NCI-H2029 (cell line): ENCODE data around the gene WWP2.
"Not testable (repeated sequence)": the region's sequence is repeated elsewhere in the genome, so short reads cannot be mapped to it uniquely, and the experiment has no call there.

ENCODE experiments used
- DNase-seq: peaks from one replicate; lab custom pipeline; 2025; lab: John Stamatoyannopoulos, UW

Gene WWP2

GRCh38 chr16:69796285-69797118, 34.4 kb downstream of the WWP2 start:
- DNase-seq, result no peak

- no peak for DNase-seq
These were observed 36.3 kb downstream of the WWP2 start for GRCh38 chr16:69798466-69798865.

GRCh38 chr16:69799611-69800031, 37.5 kb downstream of the WWP2 start:
- DNase-seq, result no peak

GRCh38 chr16:69804297-69804696, 42.2 kb downstream of the WWP2 start:
- no peak for DNase-seq

GRCh38 chr16:69806776-69807175, 44.6 kb downstream of the WWP2 start:
- DNase-seq, result not testable (repeated sequence)

- no peak for DNase-seq
These were observed 50.5 kb downstream of the WWP2 start for GRCh38 chr16:69812688-69813014.

GRCh38 chr16:69814078-69814477, 51.9 kb downstream of the WWP2 start:
- no peak for DNase-seq

- DNase-seq, result no peak
These were observed 52.4 kb downstream of the WWP2 start for GRCh38 chr16:69814561-69814960.

GRCh38 chr16:69815216-69815883, 53.2 kb downstream of the WWP2 start:
- DNase-seq, result not testable (repeated sequence)

GRCh38 chr16:69816996-69817395, 54.9 kb downstream of the WWP2 start:
- no peak for DNase-seq

- DNase-seq, result no peak
These were observed 56.9 kb downstream of the WWP2 start for GRCh38 chr16:69818891-69819545.

GRCh38 chr16:69820926-69821541, 58.9 kb downstream of the WWP2 start:
- no peak for DNase-seq

- no peak for DNase-seq
These were observed 59.7 kb downstream of the WWP2 start for GRCh38 chr16:69821844-69822173.

- no peak for DNase-seq
These were observed 60.2 kb downstream of the WWP2 start for GRCh38 chr16:69822174-69822935.

- DNase-seq, result no peak
These were observed 61.9 kb downstream of the WWP2 start for GRCh38 chr16:69823831-69824563.

GRCh38 chr16:69824564-69825142, 62.5 kb downstream of the WWP2 start:
- DNase-seq, result not testable (repeated sequence)

- DNase-seq, result no peak
These were observed 65.4 kb downstream of the WWP2 start for GRCh38 chr16:69827524-69827923.

GRCh38 chr16:69829338-69829737, 67.2 kb downstream of the WWP2 start:
- no peak for DNase-seq

- no peak for DNase-seq
These were observed 68.0 kb downstream of the WWP2 start for GRCh38 chr16:69830146-69830533.

- DNase-seq, result no peak
These were observed 68.5 kb downstream of the WWP2 start for GRCh38 chr16:69830534-69831211.
